SK-N-SH (cell line): ENCODE measurements around the gene ST7L. TPM values are rescaled to one million over a fixed set of nuclear protein-coding genes. Genes with fewer than 3 reads are reported as not detected.

Experiments used
- CTCF ChIA-PET: fragments of 300-600, 350-600 bp; formaldehyde crosslinking; extraction: SDS; loops from one replicate; lab custom pipeline; 2021; lab: Yijun Ruan, JAX
- POLR2A ChIA-PET: fragments of 350-600 bp; sonication (Branson Sonifier 250); formaldehyde crosslinking; extraction: SDS; loops from one replicate; lab custom pipeline; 2020; ENCODE audit warnings: antibody characterized with exemption, inconsistent platforms; lab: Yijun Ruan, JAX
- DNase-seq: peaks from one replicate; pipeline ENCODE4 v3.0.0; 2012
- H2AFZ ChIP-seq: fragments of 200-600 bp; sonication (generic); 2 replicates; pipeline ENCODE4 v1.8.1; 2016; ENCODE audit warnings: antibody characterized with exemption, mild to moderate bottlenecking, low read depth
- H3F3A ChIP-seq: fragments of 200-600 bp; sonication (generic); replicated peaks from 2 replicates; pipeline ENCODE3; 2016; ENCODE audit warnings: antibody characterized with exemption, mild to moderate bottlenecking; ENCODE audit not compliant: insufficient read depth
- H3K27ac ChIP-seq, 2 experiments: fragments of 200-500 bp in 1 of 2; fragments of 200-600 bp in 1 of 2; sonication (Bioruptor generic) in 1 of 2; sonication (generic), shearing (Covaris generic) in 1 of 2; 2 replicates each; pipeline versions ENCODE4 v1.5.1 to v1.6.1; 2014 to 2016; ENCODE audit warnings: low read depth in 2 of 2, inconsistent platforms in 1 of 2, low read length in 1 of 2, mild to moderate bottlenecking in 1 of 2, mixed read lengths in 1 of 2
- H3K27me3 ChIP-seq: fragments of 200-600 bp; sonication (generic), shearing (Covaris generic); 2 replicates; pipeline ENCODE4 v1.6.1; 2016; ENCODE audit warnings: mixed run types; ENCODE audit not compliant: insufficient read depth
- H3K36me3 ChIP-seq, 2 experiments: fragments of 200-500 bp in 1 of 2; fragments of 200-600 bp in 1 of 2; sonication (Bioruptor generic) in 1 of 2; sonication (generic) in 1 of 2; replicated peaks in 1 of 2; 2 replicates each; pipeline versions ENCODE3 to v1.5.1; 2014 to 2016; ENCODE audit warnings: low read length in 1 of 2, mild to moderate bottlenecking in 1 of 2; ENCODE audit not compliant: insufficient read depth in 2 of 2, control insufficient read depth in 1 of 2
- H3K4me1 ChIP-seq, 2 experiments: fragments of 200-500 bp in 1 of 2; fragments of 200-600 bp in 1 of 2; sonication (Bioruptor generic) in 1 of 2; sonication (generic), shearing (Covaris generic) in 1 of 2; 2 replicates each; pipeline versions ENCODE4 v1.5.1 to v1.6.1; 2014 to 2016; ENCODE audit warnings: low read depth in 1 of 2, low read length in 1 of 2, mixed run types in 1 of 2; ENCODE audit not compliant: insufficient read depth in 2 of 2, control insufficient read depth in 1 of 2
- H3K4me2 ChIP-seq: fragments of 200-600 bp; sonication (generic), shearing (Covaris generic); 2 replicates; pipeline ENCODE4 v1.6.1; 2017; ENCODE audit warnings: mixed run types
- H3K4me3 ChIP-seq, 2 experiments: fragments of 200-500 bp in 1 of 2; fragments of 200-600 bp in 1 of 2; sonication (Bioruptor generic) in 1 of 2; sonication (generic), shearing (Covaris generic) in 1 of 2; 2 replicates each; pipeline versions ENCODE4 v1.5.1 to v1.8.1; 2014 to 2016; ENCODE audit warnings: low read depth in 2 of 2, inconsistent platforms in 1 of 2, low read length in 1 of 2, mild to moderate bottlenecking in 1 of 2, mixed read lengths in 1 of 2, moderate library complexity in 1 of 2
- H3K79me2 ChIP-seq: fragments of 200-600 bp; sonication (generic); 2 replicates; pipeline ENCODE4 v1.8.1; 2017; ENCODE audit warnings: mild to moderate bottlenecking; ENCODE audit not compliant: insufficient read depth
- H3K9ac ChIP-seq: fragments of 200-600 bp; sonication (generic); 2 replicates; pipeline ENCODE4 v1.6.1; 2017; ENCODE audit warnings: mixed run types
- H3K9me2 ChIP-seq: fragments of 200-600 bp; sonication (generic); 2 replicates; pipeline ENCODE4 v1.6.1; 2017; ENCODE audit warnings: mixed run types
- H3K9me3 ChIP-seq: fragments of 200-600 bp; sonication (generic); 2 replicates; pipeline ENCODE4 v1.6.1; 2017; ENCODE audit warnings: mixed run types, mild to moderate bottlenecking, moderate library complexity
- H4K20me1 ChIP-seq: fragments of 200-600 bp; sonication (generic); 2 replicates; pipeline ENCODE4 v1.6.1; 2017; ENCODE audit warnings: mild to moderate bottlenecking, mixed run types; ENCODE audit not compliant: insufficient read depth
- CTCF ChIP-seq: fragments of 200-600 bp; sonication (generic); IDR thresholded peaks from 2 replicates; pipeline ENCODE4 v1.6.1; 2017; ENCODE audit warnings: antibody characterized with exemption, mild to moderate bottlenecking, moderate library complexity
- EP300 ChIP-seq, 2 experiments: IDR thresholded peaks; 2 replicates each; pipeline versions ENCODE4 v1.4.0 to v1.6.1; 2012; ENCODE audit warnings: borderline replicate concordance in 1 of 2, low read depth in 1 of 2, low read length in 1 of 2
- POLR2AphosphoS5 ChIP-seq: IDR thresholded peaks from 2 replicates; pipeline ENCODE4 v1.6.1; 2012; ENCODE audit warnings: low read depth, low read length
- RAD21 ChIP-seq: IDR thresholded peaks from 2 replicates; pipeline ENCODE4 v1.6.1; 2012; ENCODE audit warnings: mild to moderate bottlenecking, low read length
- RCOR1 ChIP-seq: fragments of 150-350 bp; IDR thresholded peaks from 2 replicates; pipeline ENCODE4 v1.6.1; 2017; ENCODE audit warnings: antibody characterized with exemption, low read length
- RFX5 ChIP-seq: IDR thresholded peaks from 2 replicates; pipeline ENCODE4 v1.6.1; 2012; ENCODE audit warnings: mild to moderate bottlenecking, improper control_type of control experiment, low read length
- WGBS: methylation state at CpG from one replicate; pipeline ENCODE4 v1.1.6; 2017; ENCODE audit warnings: low lambda C conversion rate; 5-methylcytosine and 5-hydroxymethylcytosine counted together
- polyA plus RNA-seq, 3 experiments: library from polyadenylated mRNA; depleted of rRNA; stranded (reverse); fragments of >200 nt; gene quantifications; 2 replicates each; pipeline ENCODE4 v1.2.3, GENCODE V29; 2012
- TF ChIP-seq, protein P1 (sequence below): IDR thresholded peaks from 2 replicates; pipeline ENCODE4 v1.6.1; 2012; ENCODE audit warnings: mild to moderate bottlenecking, low read depth, low read length, moderate library complexity

Gene ST7L
- polyA plus RNA-seq, 1 of the 3 experiments (the other 2 are of a cell fraction) = 17.9 TPM

DNA sequence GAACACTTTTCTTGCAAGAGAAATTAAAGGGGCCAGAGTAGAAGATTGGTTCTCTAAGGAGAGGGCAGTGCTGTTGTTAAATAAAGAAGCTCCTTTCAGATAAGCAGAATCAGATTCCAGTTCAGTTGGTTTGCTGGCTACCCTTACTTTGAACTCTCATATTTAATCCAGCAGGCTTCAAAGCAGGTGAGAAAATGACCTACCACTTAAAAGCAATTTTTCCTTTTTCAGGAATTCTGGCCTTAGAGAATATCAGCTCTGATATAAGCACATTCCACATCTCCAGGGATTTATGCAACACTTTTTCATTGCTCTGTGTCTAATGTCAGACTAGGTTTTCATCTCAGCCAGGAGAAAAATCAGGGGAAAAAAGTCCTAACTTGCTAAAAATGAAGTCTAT, 81.5 kb downstream of the ST7L start:
- ChIA-PET CTCF (interaction anchor here (1.1 to 1.2 kb wide), 2 partner anchors 36 to 37 kb away, joined by 3 to 4 read pairs; no protein-coding TSS in a partner anchor), POLR2A (no interaction called here)
- Histone ChIP-seq H3K27me3 (no peaks in the 10 kb centered on the region), H3K9ac (no peak overlapping the region), H2AFZ (no peak overlapping the region), H3K36me3 (peaks cover 20% of the 10 kb centered on the region in 2 experiments), H3F3A (peaks cover 12% of the 10 kb centered on the region), H3K4me3 (no peak overlapping the region), H3K9me2 (no peaks in the 10 kb centered on the region), H3K27ac (no peak overlapping the region)
- no peak for DNase-seq
- TF ChIP-seq POLR2AphosphoS5 (no peak), RAD21 (no peak), CTCF (no peak), RCOR1 (no peak)
- TF ChIP-seq, protein P1, sequence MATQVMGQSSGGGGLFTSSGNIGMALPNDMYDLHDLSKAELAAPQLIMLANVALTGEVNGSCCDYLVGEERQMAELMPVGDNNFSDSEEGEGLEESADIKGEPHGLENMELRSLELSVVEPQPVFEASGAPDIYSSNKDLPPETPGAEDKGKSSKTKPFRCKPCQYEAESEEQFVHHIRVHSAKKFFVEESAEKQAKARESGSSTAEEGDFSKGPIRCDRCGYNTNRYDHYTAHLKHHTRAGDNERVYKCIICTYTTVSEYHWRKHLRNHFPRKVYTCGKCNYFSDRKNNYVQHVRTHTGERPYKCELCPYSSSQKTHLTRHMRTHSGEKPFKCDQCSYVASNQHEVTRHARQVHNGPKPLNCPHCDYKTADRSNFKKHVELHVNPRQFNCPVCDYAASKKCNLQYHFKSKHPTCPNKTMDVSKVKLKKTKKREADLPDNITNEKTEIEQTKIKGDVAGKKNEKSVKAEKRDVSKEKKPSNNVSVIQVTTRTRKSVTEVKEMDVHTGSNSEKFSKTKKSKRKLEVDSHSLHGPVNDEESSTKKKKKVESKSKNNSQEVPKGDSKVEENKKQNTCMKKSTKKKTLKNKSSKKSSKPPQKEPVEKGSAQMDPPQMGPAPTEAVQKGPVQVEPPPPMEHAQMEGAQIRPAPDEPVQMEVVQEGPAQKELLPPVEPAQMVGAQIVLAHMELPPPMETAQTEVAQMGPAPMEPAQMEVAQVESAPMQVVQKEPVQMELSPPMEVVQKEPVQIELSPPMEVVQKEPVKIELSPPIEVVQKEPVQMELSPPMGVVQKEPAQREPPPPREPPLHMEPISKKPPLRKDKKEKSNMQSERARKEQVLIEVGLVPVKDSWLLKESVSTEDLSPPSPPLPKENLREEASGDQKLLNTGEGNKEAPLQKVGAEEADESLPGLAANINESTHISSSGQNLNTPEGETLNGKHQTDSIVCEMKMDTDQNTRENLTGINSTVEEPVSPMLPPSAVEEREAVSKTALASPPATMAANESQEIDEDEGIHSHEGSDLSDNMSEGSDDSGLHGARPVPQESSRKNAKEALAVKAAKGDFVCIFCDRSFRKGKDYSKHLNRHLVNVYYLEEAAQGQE = no peak
- TF ChIP-seq, all 33 proteins: peak for 0
- Histone ChIP-seq H3K79me2 (no peaks in the 10 kb centered on the region), H3K4me1 (peaks cover 0 to 8% of the 10 kb centered on the region in 2 experiments; a peak in 2 of 4 replicates), H4K20me1 (no peaks in the 10 kb centered on the region), H3K9me3 (no peaks in the 10 kb centered on the region), H3K4me2 (no peak overlapping the region)

DNA sequence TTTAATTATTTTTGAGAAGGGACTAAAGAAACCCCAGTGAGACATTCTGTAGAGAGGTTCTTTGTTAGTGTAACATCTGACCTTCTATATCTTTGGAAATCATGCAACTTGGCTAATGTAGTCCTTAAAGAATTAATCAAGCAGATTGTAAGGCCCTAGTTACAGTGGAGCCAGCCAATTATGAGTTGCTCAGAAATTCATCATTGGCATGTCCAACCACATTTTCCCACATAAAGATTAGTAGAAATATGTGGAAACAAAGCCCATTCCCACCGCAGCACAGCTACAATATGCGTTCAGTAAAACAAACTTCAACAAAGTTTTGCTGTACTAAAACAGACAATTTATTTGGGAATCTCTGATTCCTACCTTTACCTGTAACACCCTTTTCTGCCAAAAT, 82.4 kb downstream of the ST7L start:
- no peak overlapping the region for H3K27ac ChIP-seq
- H3K4me1 ChIP-seq = peaks cover 0 to 15% of the 10 kb centered on the region in 2 experiments; a peak in 2 of 4 replicates
- no peaks in the 10 kb centered on the region for H3K27me3 ChIP-seq
- H3K9ac ChIP-seq = no peak overlapping the region
- H2AFZ ChIP-seq = no peak overlapping the region
- 100% methylated on average over 2 of the region's 2 CpGs for WGBS
- no peak for DNase-seq
- H3K4me2 ChIP-seq = no peak overlapping the region
- H3K4me3 ChIP-seq = no peak overlapping the region
- H3K9me2 ChIP-seq = no peaks in the 10 kb centered on the region
- CTCF ChIA-PET = interaction anchor here (0.6 to 1.1 kb wide), 2 partner anchors 36 to 37 kb away, joined by 3 read pairs; no protein-coding TSS in a partner anchor
- H4K20me1 ChIP-seq = no peaks in the 10 kb centered on the region
- H3K79me2 ChIP-seq = no peaks in the 10 kb centered on the region
- H3F3A ChIP-seq = peaks cover 15% of the 10 kb centered on the region
- POLR2A ChIA-PET = no interaction called here
- TF ChIP-seq RFX5 (no peak), EP300 (IDR thresholded peaks at IDR 0.05; ENCODE audit: borderline replicate concordance in 1 of 2, low read depth in 1 of 2, low read length in 1 of 2) (no peak)
- peaks cover 11 to 17% of the 10 kb centered on the region in 2 experiments for H3K36me3 ChIP-seq
- no peaks in the 10 kb centered on the region for H3K9me3 ChIP-seq
